ENCODE results near the gene RAB8B. TPM values are rescaled to one million over a fixed set of nuclear protein-coding genes. Genes with fewer than 3 reads are reported as not detected.
A peak's percentile ranks its signal among the peaks of the same experiment; 100 is the strongest.

RAB8B gene
- polyA plus RNA-seq, 1 donor = 23.2 TPM

DNA sequence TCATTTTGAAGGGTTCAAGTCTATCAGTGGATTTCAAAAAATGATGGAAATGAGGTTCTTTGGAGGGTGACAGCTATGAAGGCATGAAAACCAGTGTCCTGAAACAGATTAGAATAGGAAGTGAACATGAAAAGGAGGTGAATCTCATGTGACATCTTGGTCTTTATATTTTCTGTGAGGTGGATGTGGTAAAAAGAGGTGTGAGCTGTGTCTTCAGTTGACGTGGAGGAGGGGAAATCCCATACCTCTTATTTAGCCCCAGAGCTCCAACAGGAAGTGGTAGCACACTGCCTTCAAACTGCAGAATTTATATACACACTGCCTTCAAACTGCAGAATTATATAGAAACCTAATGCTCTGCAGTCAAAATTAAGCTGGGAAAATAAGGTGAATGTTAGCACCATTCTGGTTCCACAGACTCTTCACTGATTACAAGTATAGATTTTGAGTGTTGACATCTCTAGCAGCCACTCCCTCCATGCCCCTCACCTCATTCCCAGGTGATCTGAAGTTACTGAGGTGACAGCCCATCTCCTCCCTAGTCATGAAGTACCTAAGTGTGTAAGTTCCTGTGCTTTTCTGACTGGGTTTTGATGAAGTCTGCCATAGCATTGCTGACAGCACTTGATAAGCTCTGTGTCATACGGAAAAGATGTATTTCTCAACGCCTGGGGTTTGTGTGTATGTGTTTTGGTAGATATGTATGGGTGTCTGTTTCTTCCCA, 2.7 kb downstream of the RAB8B start:
- Histone ChIP-seq H3K4me1 (ENCODE audit: control insufficient read depth, insufficient read depth, low read length) (peaks cover 9% of the 10 kb centered on the region), H3K9me3 (ENCODE audit: control insufficient read depth, low read depth, low read length) (no peaks in the 10 kb centered on the region), H3K4me3 (ENCODE audit: low read length) (no peak overlapping the region), H3K27ac (ENCODE audit: low read length) (no peak overlapping the region), H3K27me3 (ENCODE audit: control insufficient read depth, insufficient read depth, low read length) (no peaks in the 10 kb centered on the region), H3K36me3 (ENCODE audit: control insufficient read depth, insufficient read depth, low read length) (no peaks in the 10 kb centered on the region)
- WGBS (ENCODE audit: insufficient coverage, low lambda C conversion rate) = no CpG with 5 or more reads among the region's 3 CpGs
- peak in 1 of 2 donors; percentile 33 for DNase-seq

GRCh38 chr15:63192619-63193206, 3.3 kb downstream of the RAB8B start:
- Histone ChIP-seq H3K27ac (ENCODE audit: low read length) (no peak overlapping the region), H3K4me3 (ENCODE audit: low read length) (no peak overlapping the region)

GRCh38 chr15:63194302-63194701, 4.9 kb downstream of the RAB8B start:
- no CpG with 5 or more reads among the region's 4 CpGs for WGBS (ENCODE audit: insufficient coverage, low lambda C conversion rate)
- Histone ChIP-seq H3K9me3 (ENCODE audit: control insufficient read depth, low read depth, low read length) (no peaks in the 10 kb centered on the region), H3K4me3 (ENCODE audit: low read length) (no peak overlapping the region), H3K4me1 (ENCODE audit: control insufficient read depth, insufficient read depth, low read length) (peaks cover 9% of the 10 kb centered on the region), H3K27me3 (ENCODE audit: control insufficient read depth, insufficient read depth, low read length) (no peaks in the 10 kb centered on the region), H3K36me3 (ENCODE audit: control insufficient read depth, insufficient read depth, low read length) (no peaks in the 10 kb centered on the region), H3K27ac (ENCODE audit: low read length) (peak overlapping the region; percentile 68)
- DNase-seq = peak in 1 of 2 donors; percentile 61

More at GRCh38 chr15:63192619-63193206, 3.3 kb downstream of the RAB8B start:
- no CpG with 5 or more reads among the region's 5 CpGs for WGBS (ENCODE audit: insufficient coverage, low lambda C conversion rate)
- Histone ChIP-seq H3K9me3 (ENCODE audit: control insufficient read depth, low read depth, low read length) (no peaks in the 10 kb centered on the region), H3K4me1 (ENCODE audit: control insufficient read depth, insufficient read depth, low read length) (peaks cover 9% of the 10 kb centered on the region), H3K27me3 (ENCODE audit: control insufficient read depth, insufficient read depth, low read length) (no peaks in the 10 kb centered on the region), H3K36me3 (ENCODE audit: control insufficient read depth, insufficient read depth, low read length) (no peaks in the 10 kb centered on the region)
- DNase-seq = no peak

GRCh38 chr15:63194880-63195568, 5.6 kb downstream of the RAB8B start:
- Histone ChIP-seq H3K4me1 (ENCODE audit: control insufficient read depth, insufficient read depth, low read length) (peaks cover 9% of the 10 kb centered on the region), H3K36me3 (ENCODE audit: control insufficient read depth, insufficient read depth, low read length) (no peaks in the 10 kb centered on the region), H3K9me3 (ENCODE audit: control insufficient read depth, low read depth, low read length) (no peaks in the 10 kb centered on the region), H3K4me3 (ENCODE audit: low read length) (no peak overlapping the region), H3K27me3 (ENCODE audit: control insufficient read depth, insufficient read depth, low read length) (no peaks in the 10 kb centered on the region), H3K27ac (ENCODE audit: low read length) (no peak overlapping the region)
- no peak for DNase-seq
- 44% methylated on average over 1 of the region's 4 CpGs for WGBS (ENCODE audit: insufficient coverage, low lambda C conversion rate)

DNA sequence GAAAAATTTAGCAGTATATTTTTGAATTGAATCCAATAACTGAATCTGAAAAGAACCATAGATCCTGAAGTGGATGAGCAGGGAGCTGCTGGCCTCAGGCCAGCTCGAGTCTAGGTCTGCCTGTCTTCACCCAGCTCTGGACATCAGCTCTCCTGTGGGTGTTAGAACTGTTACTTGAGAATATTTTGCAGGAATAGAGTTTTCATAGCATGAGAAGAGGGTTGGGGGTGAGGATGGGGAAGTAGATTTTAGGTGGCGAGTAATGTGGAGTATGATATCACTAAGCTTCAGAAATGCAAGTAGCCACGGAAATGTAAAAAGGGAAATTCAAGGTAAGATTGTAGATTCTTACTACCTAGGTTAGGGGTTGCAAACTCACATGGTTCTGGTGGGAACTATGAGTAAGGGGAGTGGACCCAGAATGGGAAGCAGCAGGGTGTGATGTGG, 6.2 kb downstream of the RAB8B start:
- Histone ChIP-seq H3K4me3 (ENCODE audit: low read length) (no peak overlapping the region), H3K27me3 (ENCODE audit: control insufficient read depth, insufficient read depth, low read length) (no peaks in the 10 kb centered on the region), H3K27ac (ENCODE audit: low read length) (no peak overlapping the region), H3K36me3 (ENCODE audit: control insufficient read depth, insufficient read depth, low read length) (no peaks in the 10 kb centered on the region), H3K4me1 (ENCODE audit: control insufficient read depth, insufficient read depth, low read length) (peaks cover 9% of the 10 kb centered on the region), H3K9me3 (ENCODE audit: control insufficient read depth, low read depth, low read length) (no peaks in the 10 kb centered on the region)
- WGBS (ENCODE audit: insufficient coverage, low lambda C conversion rate) = no CpG with 5 or more reads among the region's 3 CpGs
- DNase-seq = no peak

GRCh38 chr15:63196842-63197241, 7.4 kb downstream of the RAB8B start:
- no peaks in the 10 kb centered on the region for H3K27me3 ChIP-seq (ENCODE audit: control insufficient read depth, insufficient read depth, low read length)
- no peaks in the 10 kb centered on the region for H3K9me3 ChIP-seq (ENCODE audit: control insufficient read depth, low read depth, low read length)
- H3K4me3 ChIP-seq (ENCODE audit: low read length) = no peak overlapping the region
- no peak overlapping the region for H3K27ac ChIP-seq (ENCODE audit: low read length)
- no peaks in the 10 kb centered on the region for H3K36me3 ChIP-seq (ENCODE audit: control insufficient read depth, insufficient read depth, low read length)
- no CpG with 5 or more reads among the region's 1 CpG for WGBS (ENCODE audit: insufficient coverage, low lambda C conversion rate)
- H3K4me1 ChIP-seq (ENCODE audit: control insufficient read depth, insufficient read depth, low read length) = peaks cover 9% of the 10 kb centered on the region
- no peak for DNase-seq

DNA sequence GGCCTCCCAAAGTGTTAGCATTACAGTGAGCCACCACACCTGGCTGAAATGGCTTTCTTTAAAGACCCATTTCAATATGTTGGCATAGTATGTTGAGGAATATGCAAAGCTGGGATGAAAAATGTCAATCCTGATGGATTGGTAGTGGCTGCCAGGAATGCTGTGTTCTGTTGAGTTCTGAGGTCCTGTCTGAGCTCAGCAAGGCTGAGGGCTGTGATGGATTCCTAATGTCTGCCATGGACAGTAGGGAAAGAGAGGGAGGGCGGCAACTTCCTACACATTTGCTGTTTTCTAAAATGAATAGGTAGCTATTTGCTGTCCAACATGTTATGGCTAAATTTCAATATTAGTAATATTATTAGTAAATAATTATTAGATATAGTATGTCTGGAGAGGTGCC, 8.2 kb downstream of the RAB8B start:
- no CpG with 5 or more reads among the region's 1 CpG for WGBS (ENCODE audit: insufficient coverage, low lambda C conversion rate)
- H3K4me3 ChIP-seq (ENCODE audit: low read length) = no peak overlapping the region

DNA sequence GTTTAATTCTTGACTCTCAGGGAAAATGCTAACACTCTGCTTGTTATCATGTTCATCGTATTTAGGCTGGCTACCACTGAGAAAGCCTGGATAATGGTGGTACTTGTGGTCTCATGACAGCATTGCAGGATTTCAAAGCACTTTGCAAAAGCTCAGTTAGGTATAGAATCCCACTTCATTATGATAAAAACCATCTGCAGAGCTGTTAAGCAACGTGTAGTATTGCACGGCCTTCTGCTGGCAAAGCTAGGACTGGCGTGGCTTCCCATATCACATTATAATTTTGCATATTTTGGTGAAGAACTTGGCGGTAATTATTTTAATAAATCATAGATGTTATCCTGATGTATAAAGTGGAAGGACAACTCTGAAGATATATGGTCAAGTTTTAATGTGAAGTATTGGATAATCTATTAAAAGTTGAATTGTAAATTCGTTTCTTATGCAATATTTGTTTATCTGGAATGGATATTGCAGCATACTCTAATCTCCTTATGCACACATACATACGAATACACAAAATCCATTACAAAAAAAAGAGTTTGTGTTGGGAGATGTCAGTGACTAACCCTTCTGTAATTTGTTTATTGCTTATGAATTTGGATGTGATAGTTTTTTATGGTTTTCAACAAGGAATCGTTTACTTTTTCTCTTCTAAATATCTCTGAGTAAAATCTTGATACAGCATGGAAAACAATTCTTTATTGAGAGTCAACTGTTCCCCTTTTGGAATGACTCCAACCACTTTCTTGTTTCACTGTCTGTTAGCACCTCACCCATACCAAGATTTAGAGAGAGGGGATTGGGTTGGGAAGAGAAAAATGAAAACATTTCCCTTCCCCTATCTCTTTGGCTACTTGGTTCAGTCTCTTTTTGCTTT, 9.2 kb downstream of the RAB8B start:
- Histone ChIP-seq H3K27ac (ENCODE audit: low read length) (no peak overlapping the region), H3K9me3 (ENCODE audit: control insufficient read depth, low read depth, low read length) (no peaks in the 10 kb centered on the region), H3K4me1 (ENCODE audit: control insufficient read depth, insufficient read depth, low read length) (peaks cover 18% of the 10 kb centered on the region)

More for the DNA sequence above, 8.2 kb downstream of the RAB8B start:
- Histone ChIP-seq H3K36me3 (ENCODE audit: control insufficient read depth, insufficient read depth, low read length) (no peaks in the 10 kb centered on the region), H3K27ac (ENCODE audit: low read length) (no peak overlapping the region), H3K27me3 (ENCODE audit: control insufficient read depth, insufficient read depth, low read length) (no peaks in the 10 kb centered on the region), H3K9me3 (ENCODE audit: control insufficient read depth, low read depth, low read length) (no peaks in the 10 kb centered on the region), H3K4me1 (ENCODE audit: control insufficient read depth, insufficient read depth, low read length) (peaks cover 9% of the 10 kb centered on the region)
- no peak for DNase-seq

GRCh38 chr15:63200464-63201249, 11.3 kb downstream of the RAB8B start:
- Histone ChIP-seq H3K27me3 (ENCODE audit: control insufficient read depth, insufficient read depth, low read length) (no peaks in the 10 kb centered on the region), H3K4me1 (ENCODE audit: control insufficient read depth, insufficient read depth, low read length) (peaks cover 9% of the 10 kb centered on the region), H3K9me3 (ENCODE audit: control insufficient read depth, low read depth, low read length) (no peaks in the 10 kb centered on the region)

More for the DNA sequence above, 9.2 kb downstream of the RAB8B start:
- Histone ChIP-seq H3K36me3 (ENCODE audit: control insufficient read depth, insufficient read depth, low read length) (no peaks in the 10 kb centered on the region), H3K4me3 (ENCODE audit: low read length) (no peak overlapping the region), H3K27me3 (ENCODE audit: control insufficient read depth, insufficient read depth, low read length) (no peaks in the 10 kb centered on the region)
- whole genome bisulfite sequencing (ENCODE audit: insufficient coverage, low lambda C conversion rate) = 65% methylated on average over 3 of the region's 8 CpGs
- DNase-seq = no peak

More at GRCh38 chr15:63200464-63201249, 11.3 kb downstream of the RAB8B start:
- Histone ChIP-seq H3K27ac (ENCODE audit: low read length) (no peak overlapping the region), H3K36me3 (ENCODE audit: control insufficient read depth, insufficient read depth, low read length) (no peaks in the 10 kb centered on the region), H3K4me3 (ENCODE audit: low read length) (no peak overlapping the region)
- no peak for DNase-seq
- WGBS (ENCODE audit: insufficient coverage, low lambda C conversion rate) = 93% methylated on average over 3 of the region's 5 CpGs

Measured in large intestine (tissue), 3 donors.